Smooth muscle cell (in vitro differentiated cells): ENCODE results near the gene VEGFC. TPM values are rescaled to one million over a fixed set of nuclear protein-coding genes. Genes with fewer than 3 reads are reported as not detected.

ENCODE experiments used
- DNase-seq: peaks from one replicate; lab custom pipeline; 2025; ENCODE audit not compliant: unreplicated experiment; lab: John Stamatoyannopoulos, UW
- H2AFZ ChIP-seq: fragments of 200-600 bp; sonication (generic); 2 replicates; pipeline ENCODE4 v1.6.0; 2016; ENCODE audit warnings: antibody characterized with exemption, low read depth, mild to moderate bottlenecking
- H3F3A ChIP-seq: fragments of 200-600 bp; sonication (generic); 2 replicates; pipeline ENCODE4 v1.6.0; 2017; ENCODE audit warnings: antibody characterized with exemption, low read depth
- H3K27ac ChIP-seq: fragments of 200-600 bp; sonication (generic); 2 replicates; pipeline ENCODE4 v1.5.1; 2016; ENCODE audit warnings: low read depth, mild to moderate bottlenecking
- H3K27me3 ChIP-seq: fragments of 200-600 bp; sonication (generic); 2 replicates; pipeline ENCODE4 v1.6.1; 2016; ENCODE audit warnings: low read depth, mild to moderate bottlenecking
- H3K36me3 ChIP-seq: fragments of 200-600 bp; sonication (generic); 2 replicates; pipeline ENCODE4 v1.5.1; 2016; ENCODE audit warnings: low read depth
- H3K4me1 ChIP-seq: fragments of 200-600 bp; sonication (generic); 2 replicates; pipeline ENCODE4 v1.5.1; 2016; ENCODE audit warnings: low read depth
- H3K4me2 ChIP-seq: fragments of 200-600 bp; sonication (generic); 2 replicates; pipeline ENCODE4 v1.6.0; 2016; ENCODE audit warnings: mild to moderate bottlenecking
- H3K4me3 ChIP-seq: fragments of 200-600 bp; sonication (generic); 2 replicates; pipeline ENCODE4 v1.5.1; 2016; ENCODE audit warnings: mild to moderate bottlenecking
- H3K79me2 ChIP-seq: fragments of 200-600 bp; sonication (generic); 2 replicates; pipeline ENCODE4 v1.6.0; 2016; ENCODE audit warnings: low read depth, mild to moderate bottlenecking
- H3K9ac ChIP-seq: fragments of 200-600 bp; sonication (generic); 2 replicates; pipeline ENCODE4 v1.6.0; 2016; ENCODE audit warnings: low read depth
- H3K9me3 ChIP-seq: fragments of 200-600 bp; sonication (generic); replicated peaks from 2 replicates; pipeline ENCODE4 v1.5.1; 2016; ENCODE audit warnings: low read depth
- H4K20me1 ChIP-seq: fragments of 200-600 bp; sonication (generic); 2 replicates; pipeline ENCODE4 v1.6.0; 2016; ENCODE audit warnings: low read depth
- CTCF ChIP-seq: fragments of 200-600 bp; sonication (generic); IDR thresholded peaks from 2 replicates; pipeline ENCODE4 v1.5.1; 2017; ENCODE audit warnings: borderline replicate concordance, mild to moderate bottlenecking, antibody characterized with exemption; ENCODE audit not compliant: insufficient read depth, poor library complexity, severe bottlenecking
- WGBS: methylation state at CpG from one replicate; pipeline ENCODE4 v1.1.7; 2016; ENCODE audit warnings: low lambda C conversion rate; 5-methylcytosine and 5-hydroxymethylcytosine counted together
- polyA plus RNA-seq: library from polyadenylated mRNA; unstranded; fragments of >200 nt; fragmentation: Nextera tagmentation; extraction: Ambion mirVana; gene quantifications from 2 replicates; pipeline ENCODE4 v1.2.1, GENCODE V29; 2016
- total RNA-seq: library from RNA; depleted of rRNA; stranded (reverse); fragments of >200 nt; gene quantifications from 2 replicates; pipeline ENCODE4 v1.2.3, GENCODE V29; 2014

The VEGFC gene
- total and polyA plus RNA-seq, 2 experiments from 2014 or later: 26.6 to 30.0 TPM

- H3K9ac ChIP-seq: no peak overlapping the region
- no peak overlapping the region for H3K4me3 ChIP-seq
- H3K9me3 ChIP-seq: no peaks in the 10 kb centered on the region
- no peak overlapping the region for H3K4me2 ChIP-seq
- no peak for TF ChIP-seq CTCF
- H3K27me3 ChIP-seq: no peaks in the 10 kb centered on the region
- H3K4me1 ChIP-seq: no peaks in the 10 kb centered on the region
- peaks cover 88% of the 10 kb centered on the region for H3K79me2 ChIP-seq
- H4K20me1 ChIP-seq: peaks cover 85% of the 10 kb centered on the region
- DNase-seq: no peak
- H3F3A ChIP-seq: no peaks in the 10 kb centered on the region
- H3K27ac ChIP-seq: no peak overlapping the region
- no peak overlapping the region for H2AFZ ChIP-seq
- H3K36me3 ChIP-seq: no peaks in the 10 kb centered on the region
These were observed 46.8 kb downstream of the VEGFC start for GRCh38 chr4:176745902-176746301.

GRCh38 chr4:176744091-176744490 lies 48.6 kb downstream of the VEGFC start:
- H3K79me2 ChIP-seq: peaks cover 81% of the 10 kb centered on the region
- WGBS: 99% methylated on average over 2 of the region's 2 CpGs
- TF ChIP-seq CTCF: no peak
- no peak overlapping the region for H3K27ac ChIP-seq
- H3K4me2 ChIP-seq: no peak overlapping the region
- no peaks in the 10 kb centered on the region for H3K36me3 ChIP-seq
- H3K9ac ChIP-seq: no peak overlapping the region
- H3K4me3 ChIP-seq: no peak overlapping the region
- H3K27me3 ChIP-seq: no peaks in the 10 kb centered on the region
- no peak for DNase-seq
- no peak overlapping the region for H2AFZ ChIP-seq
- peaks cover 81% of the 10 kb centered on the region for H4K20me1 ChIP-seq
- H3K9me3 ChIP-seq: no peaks in the 10 kb centered on the region
- no peaks in the 10 kb centered on the region for H3F3A ChIP-seq
- H3K4me1 ChIP-seq: no peaks in the 10 kb centered on the region

- Histone ChIP-seq H3K9me3 (no peaks in the 10 kb centered on the region), H4K20me1 (peaks cover 85% of the 10 kb centered on the region), H3K27ac (no peak overlapping the region), H3K4me2 (no peak overlapping the region), H3K79me2 (peaks cover 81% of the 10 kb centered on the region), H2AFZ (no peak overlapping the region), H3K4me1 (no peaks in the 10 kb centered on the region), H3K9ac (no peak overlapping the region), H3K36me3 (no peaks in the 10 kb centered on the region), H3K4me3 (no peak overlapping the region), H3F3A (no peaks in the 10 kb centered on the region), H3K27me3 (no peaks in the 10 kb centered on the region)
- 90% methylated on average over 6 of the region's 6 CpGs for WGBS
- no peak for TF ChIP-seq CTCF
- no peak for DNase-seq
These were observed 50.5 kb downstream of the VEGFC start for GRCh38 chr4:176742211-176742610.

- Histone ChIP-seq H4K20me1 (peaks cover 83% of the 10 kb centered on the region), H3K27ac (no peak overlapping the region), H3K9ac (no peak overlapping the region), H2AFZ (no peak overlapping the region), H3K4me3 (no peak overlapping the region), H3K27me3 (no peaks in the 10 kb centered on the region), H3F3A (no peaks in the 10 kb centered on the region), H3K9me3 (no peaks in the 10 kb centered on the region), H3K36me3 (no peaks in the 10 kb centered on the region), H3K4me2 (no peak overlapping the region), H3K79me2 (peaks cover 78% of the 10 kb centered on the region), H3K4me1 (no peaks in the 10 kb centered on the region)
- WGBS: 87% methylated on average over 4 of the region's 4 CpGs
- no peak for DNase-seq
- TF ChIP-seq CTCF: no peak
These were observed 51.5 kb downstream of the VEGFC start for GRCh38 chr4:176741253-176741652.
